Retinal pigment epithelial cell (primary cell): ENCODE results near the gene LYRM2.
A peak's percentile ranks its signal among the peaks of the same experiment; 100 is the strongest.

Experiments
- DNase-seq: peaks from one replicate; pipeline ENCODE4 v3.0.0-alpha.2; 2010; ENCODE audit warnings: low read depth
- H3K4me3 ChIP-seq: 2 replicates; pipeline ENCODE4 v1.5.1; 2011; ENCODE audit warnings: mild to moderate bottlenecking, low read length, control low read depth, moderate library complexity
- CTCF ChIP-seq: conservative IDR thresholded peaks from 2 replicates; pipeline ENCODE4 v1.5.1; 2011; ENCODE audit warnings: low read depth, low read length, control low read depth, inconsistent platforms

Gene LYRM2

DNA sequence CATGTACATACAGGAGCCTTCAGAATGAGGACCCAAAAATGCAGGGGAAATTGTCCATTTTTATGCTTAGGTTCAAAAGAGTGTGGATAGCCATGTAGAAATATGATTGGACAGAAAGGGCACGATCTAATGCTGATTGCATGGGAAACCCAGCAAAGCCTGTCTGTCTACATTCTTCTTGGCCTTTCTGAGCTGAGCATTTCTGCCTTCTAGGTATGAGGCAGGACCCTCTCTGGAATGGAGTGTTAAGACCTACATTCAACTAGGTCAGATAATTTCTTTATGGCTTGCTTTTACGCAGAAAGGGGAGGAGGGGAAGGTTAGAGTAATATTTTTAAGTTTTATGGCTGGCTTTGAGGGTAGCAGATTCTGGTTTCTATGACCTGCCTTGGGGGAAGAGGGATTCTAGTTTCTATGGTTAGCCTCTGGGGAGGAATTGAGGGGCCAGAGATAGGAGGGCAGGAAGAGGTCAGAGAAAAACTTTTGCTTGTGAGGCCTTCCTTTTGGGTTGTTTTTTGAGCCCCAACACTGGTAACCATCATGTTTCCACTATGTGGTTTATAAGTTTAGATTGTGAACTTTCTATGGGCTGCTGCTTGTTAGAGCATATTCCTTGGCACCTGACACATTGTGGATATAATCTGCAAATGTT is 63.5 kb downstream of the LYRM2 start:
- no peak for TF ChIP-seq CTCF
- no peak for DNase-seq
- H3K4me3 ChIP-seq, result no peak overlapping the region

DNA sequence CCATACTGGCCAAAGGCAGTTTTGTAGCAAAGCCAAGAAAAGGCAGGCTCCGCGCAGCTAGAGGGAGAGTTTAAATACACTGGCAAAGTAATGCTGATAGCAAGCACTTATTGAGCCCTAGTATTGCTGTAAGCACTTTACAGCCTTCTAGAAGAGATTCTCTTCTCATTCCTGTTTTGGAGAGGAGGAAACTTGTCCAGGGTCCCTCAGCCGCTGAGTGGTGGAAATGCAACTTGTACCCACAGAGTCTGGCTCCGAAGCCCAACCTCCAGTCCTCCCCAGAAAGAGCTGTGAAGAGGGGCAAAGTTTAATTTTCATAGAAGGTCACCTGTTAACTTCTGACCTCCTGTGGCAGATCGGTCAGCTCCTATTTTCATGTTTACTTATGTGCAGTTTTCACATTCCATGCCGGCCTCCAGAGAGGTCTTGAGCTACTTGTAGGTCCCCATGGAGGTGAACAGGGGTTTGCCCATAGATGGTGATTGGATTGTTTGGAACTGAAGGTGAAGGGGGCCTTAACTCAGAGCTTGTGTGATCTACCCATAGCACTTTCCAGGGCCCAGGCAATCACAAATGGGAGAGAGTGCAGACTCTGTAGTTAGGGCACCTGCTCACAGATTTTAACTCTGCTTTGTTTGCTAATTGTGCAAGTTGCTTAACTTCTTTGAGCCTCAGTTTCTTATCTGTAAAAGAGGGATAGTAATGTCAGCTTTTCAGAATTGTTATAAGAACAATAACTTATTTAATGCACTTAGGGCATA is 70.7 kb downstream of the LYRM2 start:
- no peak for TF ChIP-seq CTCF
- no peak for DNase-seq
- no peak overlapping the region for H3K4me3 ChIP-seq

DNA sequence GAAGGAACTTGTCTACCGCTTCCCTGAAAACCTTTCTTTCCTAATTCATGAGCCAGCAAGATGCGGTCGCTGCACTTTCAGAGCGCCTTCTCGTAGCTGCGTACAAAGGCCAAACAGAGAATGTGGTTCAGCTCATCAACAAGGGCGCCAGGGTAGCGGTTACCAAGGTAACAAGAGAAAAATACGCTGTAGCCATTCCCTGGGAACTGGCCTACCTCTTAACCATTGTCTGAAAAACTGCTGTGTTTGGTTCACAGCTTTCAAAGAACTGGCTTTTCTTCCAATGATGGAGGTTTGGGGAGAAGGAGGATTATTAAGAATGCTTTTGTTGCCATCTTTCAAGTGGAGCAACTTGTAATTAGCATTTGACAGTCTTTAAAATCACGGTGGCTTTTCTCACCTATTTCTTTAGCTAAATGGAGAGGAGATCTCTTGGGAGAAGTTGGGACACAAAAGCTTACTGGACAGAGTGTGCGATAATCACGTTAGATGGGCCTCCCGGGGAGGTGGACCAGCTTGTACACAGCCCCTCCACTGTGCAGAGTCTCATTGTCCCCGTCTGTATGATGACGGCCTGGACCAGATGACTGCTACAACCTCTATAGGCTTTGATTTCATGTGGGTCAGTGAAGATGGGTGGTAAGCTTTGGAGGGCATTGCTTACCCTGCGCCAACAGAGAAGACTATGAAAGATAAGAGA is 71.5 kb downstream of the LYRM2 start:
- no peak overlapping the region for H3K4me3 ChIP-seq
- no peak for DNase-seq
- no peak for TF ChIP-seq CTCF

- no peak for TF ChIP-seq CTCF
- DNase-seq, result no peak
- H3K4me3 ChIP-seq, result no peak overlapping the region
These were observed 72.3 kb downstream of the LYRM2 start for GRCh38 chr6:89566008-89566800.

GRCh38 chr6:89564752-89565427 is 73.7 kb downstream of the LYRM2 start:
- TF ChIP-seq CTCF, result no peak

GRCh38 chr6:89563866-89564265 is 74.7 kb downstream of the LYRM2 start:
- no peak for DNase-seq
- no peak overlapping the region for H3K4me3 ChIP-seq
- TF ChIP-seq CTCF, result no peak

More at GRCh38 chr6:89564752-89565427, 73.7 kb downstream of the LYRM2 start:
- H3K4me3 ChIP-seq, result no peak overlapping the region
- DNase-seq, result peak; percentile 70
